Activated B cell treated with CpG ODN at 0.5 μM for 24 hours (primary cell): ENCODE measurements around the gene COQ10B. TPM values are rescaled to one million over a fixed set of nuclear protein-coding genes. Genes with fewer than 3 reads are reported as not detected.

Experiments used
- ATAC-seq: fragments of 200-7000 bp; cut with Tn5 transposase; one replicate; pipeline ENCODE4 v1.10.0; 2021; ENCODE audit warnings: low read depth, mild to moderate bottlenecking, moderate library complexity
- CTCF ChIA-PET: fragments of 350-600 bp; sonication (Branson Sonifier 250); formaldehyde crosslinking; loops from one replicate; lab custom pipeline; 2021; ENCODE audit warnings: antibody characterized with exemption; lab: Charles Lee
- POLR2A ChIA-PET: fragments of 350-600 bp; sonication (Branson Sonifier 250); formaldehyde crosslinking; loops from one replicate; lab custom pipeline; 2021; ENCODE audit warnings: antibody characterized with exemption; lab: Charles Lee
- DNase-seq: peaks from one replicate; pipeline ENCODE4 v3.0.0; 2022
- H3K27ac Mint-ChIP-seq: one replicate; pipeline ENCODE4 v1.8.0; 2020; ENCODE audit warnings: mixed read lengths
- H3K27me3 Mint-ChIP-seq: one replicate; pipeline ENCODE4 v1.8.0; 2021; ENCODE audit warnings: mixed read lengths
- H3K36me3 Mint-ChIP-seq: one replicate; pipeline ENCODE4 v1.8.0; 2021; ENCODE audit warnings: low read depth, mixed read lengths
- H3K4me1 Mint-ChIP-seq: one replicate; pipeline ENCODE4 v1.8.0; 2021; ENCODE audit warnings: mixed read lengths
- H3K4me3 Mint-ChIP-seq: one replicate; pipeline ENCODE4 v1.8.0; 2020; ENCODE audit warnings: mild to moderate bottlenecking, mixed read lengths
- H3K9me3 Mint-ChIP-seq: one replicate; pipeline ENCODE4 v1.8.0; 2020; ENCODE audit warnings: mixed read lengths
- CTCF ChIP-seq: fragments of 200-600 bp; IDR thresholded peaks from one replicate; pipeline ENCODE4 v1.8.0; 2022; ENCODE audit warnings: antibody characterized with exemption, mild to moderate bottlenecking
- intact Hi-C: fragments of 100-400 bp; cut with micrococcal nuclease; formaldehyde crosslinking; loops from one replicate; pipeline ENCODE4 v1.15.1; 2024
- total RNA-seq: library from RNA; stranded (reverse); gene quantifications from 2 replicates; pipeline ENCODE4 v1.2.3, GENCODE V29; 2022

COQ10B gene
- 25.1 and 27.5 TPM in 2 replicates for total RNA-seq

- peaks cover 45% of the 10 kb centered on the region for H3K4me1 Mint-ChIP-seq
- intact Hi-C loops, result loop anchor here (1.0 to 10.0 kb wide), 10 partner anchors 18 to 1799 kb away; partner anchors contain the start of genes CCDC150, GTF3C3, HSPE1 and MARS2
Observed at GRCh38 chr2:197453123-197453913, at the start of gene COQ10B. Gene COQ10B, plus strand, starts transcription at chr2:197453552. Its CDS starts 9 bp downstream, at chr2:197453561.

GRCh38 chr2:197405582-197405981 lies 47.8 kb upstream of the COQ10B start:
- Mint-ChIP-seq H3K4me1 (no peaks in the 10 kb centered on the region), H3K27ac (no peak overlapping the region), H3K4me3 (no peak overlapping the region), H3K36me3 (peaks cover 90% of the 10 kb centered on the region), H3K27me3 (no peaks in the 10 kb centered on the region), H3K9me3 (no peaks in the 10 kb centered on the region)
- intact Hi-C loops, result loop anchor here (5.0 kb wide), 1 partner anchor 67 kb away; no protein-coding TSS in a partner anchor
- DNase-seq (no peak), ATAC-seq (no peak)
- no peak for TF ChIP-seq CTCF
- POLR2A ChIA-PET, result no interaction called here
- CTCF ChIA-PET, result no interaction called here

More at GRCh38 chr2:197453123-197453913, at the start of gene COQ10B:
- Mint-ChIP-seq H3K36me3 (peaks cover 14% of the 10 kb centered on the region), H3K9me3 (no peaks in the 10 kb centered on the region), H3K27ac (peak within 1 kb of the TSS; percentile 94), H3K27me3 (no peaks in the 10 kb centered on the region), H3K4me3 (peak within 1 kb of the TSS; percentile 91)
- TF ChIP-seq CTCF, result no peak
- ATAC-seq, result peak; percentile 88
- ChIA-PET POLR2A (interaction anchor here (0.7 to 7.5 kb wide), 14 partner anchors 12 to 1163 kb away, joined by 3 to 146 read pairs (median 4); partner anchors contain the start of genes GTF3C3, HSPD1, HSPE1 and MARS2), CTCF (interaction anchor here (1.0 kb wide), 1 partner anchor 19 kb away, joined by 3 read pairs; the partner anchor contains the start of gene SF3B1)
- DNase-seq, result peak; percentile 91

GRCh38 chr2:197414039-197414438 lies 39.3 kb upstream of the COQ10B start:
- ChIA-PET CTCF (no interaction called here), POLR2A (no interaction called here)
- no peaks in the 10 kb centered on the region for H3K27me3 Mint-ChIP-seq
- DNase-seq (no peak), ATAC-seq (no peak)
- H3K4me3 Mint-ChIP-seq, result no peak overlapping the region
- H3K27ac Mint-ChIP-seq, result no peak overlapping the region
- intact Hi-C loops, result no loop called here
- peaks cover 74% of the 10 kb centered on the region for H3K36me3 Mint-ChIP-seq
- TF ChIP-seq CTCF, result no peak
- no peaks in the 10 kb centered on the region for H3K4me1 Mint-ChIP-seq
- no peaks in the 10 kb centered on the region for H3K9me3 Mint-ChIP-seq

GRCh38 chr2:197414515-197414914 lies 38.8 kb upstream of the COQ10B start:
- Mint-ChIP-seq H3K4me3 (no peak overlapping the region), H3K27ac (no peak overlapping the region), H3K9me3 (no peaks in the 10 kb centered on the region), H3K4me1 (no peaks in the 10 kb centered on the region), H3K27me3 (no peaks in the 10 kb centered on the region), H3K36me3 (peaks cover 75% of the 10 kb centered on the region)
- POLR2A ChIA-PET, result interaction anchor here (0.9 kb wide), 1 partner anchor 20 kb away, joined by 3 read pairs; the partner anchor contains the start of gene SF3B1
- no peak for DNase-seq
- no peak for TF ChIP-seq CTCF
- intact Hi-C loops, result no loop called here
- no peak for ATAC-seq
- CTCF ChIA-PET, result no interaction called here

- ChIA-PET CTCF (no interaction called here), POLR2A (interaction anchor here (0.7 kb wide), 1 partner anchor 19 kb away, joined by 5 read pairs; the partner anchor contains the start of gene SF3B1)
- no peak for ATAC-seq
- intact Hi-C loops, result no loop called here
- H3K9me3 Mint-ChIP-seq, result no peaks in the 10 kb centered on the region
- no peaks in the 10 kb centered on the region for H3K4me1 Mint-ChIP-seq
- H3K27me3 Mint-ChIP-seq, result no peaks in the 10 kb centered on the region
- H3K4me3 Mint-ChIP-seq, result no peak overlapping the region
- no peak for TF ChIP-seq CTCF
- DNase-seq, result no peak
- no peak overlapping the region for H3K27ac Mint-ChIP-seq
- H3K36me3 Mint-ChIP-seq, result peaks cover 73% of the 10 kb centered on the region
Observed at GRCh38 chr2:197416268-197416667, 37.1 kb upstream of the COQ10B start.
